ENCODE results near the gene MRPL52.

- TF ChIP-seq CTCF (IDR thresholded peaks at IDR 0.05) (no peak), POLR2A (IDR thresholded peaks at IDR 0.05) (no peak), POLR2AphosphoS5 (IDR thresholded peaks at IDR 0.05) (no peak), EP300 (IDR thresholded peaks at IDR 0.05) (no peak)
Observed at GRCh38 chr14:22792158-22792557, 37.5 kb upstream of the MRPL52 start.

Data from stomach (tissue), 4 donors.